Spinal cord (tissue), 10 donors: Measurements from ENCODE around the gene EFCAB14. TPM values are rescaled to one million over a fixed set of nuclear protein-coding genes. Genes with fewer than 3 reads are reported as not detected.

Experiments
- DNase-seq, 6 donors: peaks; one replicate each; pipeline versions ENCODE4 v3.0.0 to v3.0.0-alpha.2; 2013 to 2015; ENCODE audit warnings: low spot score in 6 of 6, low read depth in 4 of 6
- H3K27ac ChIP-seq: one replicate; pipeline ENCODE4 v1.5.1; 2013; ENCODE audit warnings: low read depth, low read length, control low read depth
- H3K27me3 ChIP-seq: one replicate; pipeline ENCODE4 v1.6.1; 2013; ENCODE audit warnings: low read length; ENCODE audit not compliant: control insufficient read depth, insufficient read depth
- H3K36me3 ChIP-seq: one replicate; pipeline ENCODE4 v1.6.1; 2013; ENCODE audit warnings: low read length; ENCODE audit not compliant: control insufficient read depth, insufficient read depth
- H3K4me1 ChIP-seq: one replicate; pipeline ENCODE4 v1.6.1; 2013; ENCODE audit warnings: low read length; ENCODE audit not compliant: control insufficient read depth, insufficient read depth
- H3K4me3 ChIP-seq: one replicate; pipeline ENCODE4 v1.5.1; 2013; ENCODE audit warnings: low read depth, low read length, control low read depth
- H3K9me3 ChIP-seq: one replicate; pipeline ENCODE4 v1.6.1; 2013; ENCODE audit warnings: low read length; ENCODE audit not compliant: control insufficient read depth, insufficient read depth
- WGBS: methylation state at CpG from one replicate; pipeline ENCODE4 v1.1.5; 2013; ENCODE audit warnings: missing lambda C conversion rate; ENCODE audit not compliant: insufficient coverage; 5-methylcytosine and 5-hydroxymethylcytosine counted together
- polyA plus RNA-seq, 2 donors: library from polyadenylated mRNA; unstranded; fragments of 120-200 nt; gene quantifications; one replicate each; pipeline ENCODE4 v1.2.1, GENCODE V29; 2013; ENCODE audit not compliant: insufficient read length in 2 of 2
- total RNA-seq, 2 donors: library from RNA; depleted of rRNA in 1 of 2; stranded (reverse); fragments of 120-200 nt in 1 of 2; fragments of >200 nt in 1 of 2; gene quantifications; one replicate each; pipeline versions ENCODE4 v1.2.3 to v1.2.4, GENCODE V29; 2013 to 2014
- donor health status: healthy.

The EFCAB14 gene
- total and polyA plus RNA-seq, 4 donors, result 45.5 to 103 (median 63.4) TPM

GRCh38 chr1:46650491-46650890 is 68.4 kb downstream of the EFCAB14 start:
- Histone ChIP-seq H3K27me3 (no peaks in the 10 kb centered on the region), H3K4me1 (no peaks in the 10 kb centered on the region), H3K9me3 (peaks cover 12% of the 10 kb centered on the region), H3K27ac (no peak overlapping the region), H3K4me3 (no peak overlapping the region), H3K36me3 (peaks cover 21% of the 10 kb centered on the region)
- no peak for DNase-seq
- no CpG with 5 or more reads among the region's 3 CpGs for WGBS

DNA sequence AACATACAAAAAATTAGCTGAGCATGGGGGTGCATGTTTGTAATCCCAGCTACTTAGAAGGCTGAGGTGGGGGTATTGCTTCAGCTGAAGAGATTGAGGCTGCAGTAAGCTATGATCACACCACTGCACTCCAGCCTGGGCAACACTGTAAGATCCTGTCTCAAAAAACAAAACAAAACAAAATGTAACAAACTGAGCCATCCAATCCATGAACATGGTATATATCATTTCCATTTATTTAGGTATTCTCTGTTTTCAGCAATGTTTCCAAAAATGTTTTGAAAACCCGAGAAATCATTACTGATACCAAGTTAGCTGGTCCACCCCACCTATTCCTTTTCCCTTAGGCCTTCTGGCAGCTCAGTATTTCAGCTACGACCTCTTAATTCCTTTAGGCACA is 69.2 kb downstream of the EFCAB14 start:
- no peaks in the 10 kb centered on the region for H3K27me3 ChIP-seq
- H3K4me3 ChIP-seq, result no peak overlapping the region
- WGBS, result 100% methylated on average over 2 of the region's 2 CpGs
- DNase-seq, result no peak
- peaks cover 12% of the 10 kb centered on the region for H3K9me3 ChIP-seq
- H3K36me3 ChIP-seq, result peaks cover 22% of the 10 kb centered on the region
- H3K27ac ChIP-seq, result no peak overlapping the region
- no peaks in the 10 kb centered on the region for H3K4me1 ChIP-seq

DNA sequence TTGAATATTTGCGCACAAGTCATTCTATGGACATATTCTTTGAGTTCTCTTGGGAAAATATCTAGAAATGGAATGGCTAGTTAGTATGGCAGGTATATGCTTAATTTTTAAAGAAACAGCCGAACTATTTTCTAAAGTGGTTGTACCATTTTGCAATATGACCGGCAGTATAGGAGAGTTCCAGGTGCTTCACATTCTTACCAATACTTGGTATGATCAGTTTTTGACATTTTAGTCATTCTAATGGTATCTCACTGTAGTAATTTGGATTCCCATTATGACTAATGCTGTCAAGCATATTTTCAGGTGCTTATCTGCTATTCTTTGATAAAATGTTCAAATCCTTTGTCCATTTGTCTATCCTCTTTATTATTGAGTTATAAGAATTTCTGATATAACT is 71.3 kb downstream of the EFCAB14 start:
- H3K4me1 ChIP-seq, result no peaks in the 10 kb centered on the region
- peaks cover 12% of the 10 kb centered on the region for H3K9me3 ChIP-seq
- H3K36me3 ChIP-seq, result peaks cover 22% of the 10 kb centered on the region
- H3K27ac ChIP-seq, result no peak overlapping the region
- DNase-seq, result no peak
- H3K27me3 ChIP-seq, result no peaks in the 10 kb centered on the region
- WGBS, result 100% methylated on average over 1 of the region's 3 CpGs
- no peak overlapping the region for H3K4me3 ChIP-seq

- Histone ChIP-seq H3K9me3 (peaks cover 12% of the 10 kb centered on the region), H3K27me3 (no peaks in the 10 kb centered on the region), H3K4me1 (no peaks in the 10 kb centered on the region), H3K27ac (no peak overlapping the region), H3K36me3 (peaks cover 22% of the 10 kb centered on the region), H3K4me3 (no peak overlapping the region)
- DNase-seq, result no peak
- 80% methylated on average over 1 of the region's 2 CpGs for WGBS
Measured at GRCh38 chr1:46646844-46647243, 72.1 kb downstream of the EFCAB14 start.

- Histone ChIP-seq H3K27me3 (no peaks in the 10 kb centered on the region), H3K27ac (no peak overlapping the region), H3K36me3 (peaks cover 22% of the 10 kb centered on the region), H3K9me3 (peaks cover 12% of the 10 kb centered on the region), H3K4me3 (no peak overlapping the region), H3K4me1 (no peaks in the 10 kb centered on the region)
- WGBS, result no CpG with 5 or more reads among the region's 1 CpG
- no peak for DNase-seq
Measured at GRCh38 chr1:46646331-46646730, 72.6 kb downstream of the EFCAB14 start.

DNA sequence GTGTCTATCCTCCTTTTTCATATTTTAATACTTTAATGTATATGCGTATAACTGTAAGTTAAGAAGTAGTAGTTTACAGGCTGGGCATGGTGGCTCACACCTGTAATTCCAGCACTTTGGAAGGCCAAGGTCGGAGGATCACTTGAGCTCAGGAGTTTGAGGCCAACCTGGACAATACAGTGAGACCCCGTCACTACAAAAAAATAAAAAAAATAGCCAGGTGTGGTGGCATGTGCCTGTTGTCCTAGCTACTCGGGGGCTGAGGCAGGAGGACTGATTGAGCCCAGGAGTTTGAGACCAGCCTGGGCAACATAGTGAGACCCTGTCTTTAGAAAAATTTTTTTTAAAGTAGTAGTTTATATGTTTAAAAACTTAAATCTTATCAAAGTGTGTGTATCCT is 73.1 kb downstream of the EFCAB14 start:
- DNase-seq, result no peak
- Histone ChIP-seq H3K27me3 (no peaks in the 10 kb centered on the region), H3K27ac (no peak overlapping the region), H3K4me1 (no peaks in the 10 kb centered on the region), H3K4me3 (no peak overlapping the region), H3K9me3 (peaks cover 12% of the 10 kb centered on the region), H3K36me3 (peaks cover 22% of the 10 kb centered on the region)
- 100% methylated on average over 1 of the region's 4 CpGs for WGBS

DNA sequence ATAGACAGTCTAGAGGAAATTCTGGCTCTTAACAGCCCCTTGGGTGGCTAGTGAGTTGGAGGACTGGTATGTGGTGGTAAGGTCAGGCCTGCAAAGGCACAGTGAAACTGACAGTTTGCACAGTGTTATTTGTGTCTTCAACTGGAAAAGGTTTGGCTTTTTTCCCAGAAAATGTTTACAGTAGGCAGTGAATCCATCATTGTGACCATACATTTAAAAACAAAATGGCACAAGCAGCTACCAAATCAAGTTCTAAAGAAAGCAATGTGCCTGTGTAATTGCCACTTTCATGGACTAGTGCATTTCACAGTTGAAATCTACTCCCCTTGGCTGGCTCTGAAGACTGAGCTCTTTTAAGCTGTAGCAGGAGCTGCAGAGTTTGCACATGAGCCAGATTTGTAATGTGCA is 75.5 kb downstream of the EFCAB14 start:
- peak in 5 of 6 donors; percentile 47 to 86 (median 52) for DNase-seq
- Histone ChIP-seq H3K27ac (no peak overlapping the region), H3K4me1 (no peaks in the 10 kb centered on the region), H3K27me3 (no peaks in the 10 kb centered on the region), H3K9me3 (peaks cover 4% of the 10 kb centered on the region), H3K4me3 (no peak overlapping the region), H3K36me3 (peaks cover 16% of the 10 kb centered on the region)

DNA sequence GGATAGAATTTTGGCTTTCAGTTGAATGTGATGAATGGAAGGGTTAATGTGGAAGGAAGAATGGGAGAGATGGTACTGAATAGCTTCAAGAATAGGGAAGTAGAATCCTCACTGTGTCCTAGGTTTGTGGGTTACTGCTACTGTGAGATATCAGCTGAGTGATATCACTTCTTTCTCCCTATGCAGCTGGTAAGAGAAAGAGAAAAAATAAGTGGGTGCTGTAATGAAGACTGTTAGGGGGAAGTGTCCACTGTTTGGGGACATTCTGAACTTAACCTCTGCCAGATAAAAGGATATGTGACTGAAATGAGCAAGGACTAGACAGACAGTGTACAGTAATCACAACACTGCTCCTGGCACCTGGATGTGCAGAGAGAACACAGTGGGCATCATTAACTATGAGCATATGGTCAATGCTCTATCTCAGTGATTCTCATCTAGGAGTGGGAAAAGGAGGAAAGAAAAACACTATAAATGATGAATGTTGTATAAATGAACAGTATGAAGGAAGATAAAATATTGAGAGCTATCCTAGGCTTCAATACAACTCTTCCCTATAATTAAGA is 76.7 kb downstream of the EFCAB14 start:
- Histone ChIP-seq H3K9me3 (no peaks in the 10 kb centered on the region), H3K27me3 (no peaks in the 10 kb centered on the region), H3K36me3 (peaks cover 14% of the 10 kb centered on the region), H3K4me3 (no peak overlapping the region), H3K4me1 (no peaks in the 10 kb centered on the region), H3K27ac (no peak overlapping the region)
- DNase-seq, result no peak

DNA sequence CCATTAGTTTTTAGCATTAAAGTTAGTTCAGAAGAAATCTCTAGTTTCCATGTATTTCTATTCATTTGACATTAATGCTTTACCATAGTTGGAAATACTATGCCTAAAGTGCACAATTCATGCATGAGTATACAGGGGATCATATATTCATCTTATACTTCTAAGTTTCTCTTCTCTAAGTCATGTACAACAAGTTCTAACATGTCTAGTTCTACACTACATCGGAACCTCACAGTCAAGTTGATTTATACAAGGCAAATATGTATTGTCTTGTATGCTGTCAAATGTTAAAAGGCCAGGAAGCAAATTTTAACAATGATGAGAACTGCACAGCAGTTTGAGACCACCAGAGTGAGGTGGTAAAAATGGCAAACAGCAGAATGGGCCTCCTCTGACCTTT is 79.4 kb downstream of the EFCAB14 start:
- Histone ChIP-seq H3K27ac (no peak overlapping the region), H3K36me3 (peaks cover 24% of the 10 kb centered on the region), H3K4me1 (no peaks in the 10 kb centered on the region), H3K27me3 (no peaks in the 10 kb centered on the region), H3K4me3 (no peak overlapping the region), H3K9me3 (no peaks in the 10 kb centered on the region)
- WGBS, result no CpG with 5 or more reads among the region's 1 CpG
- DNase-seq, result no peak

DNA sequence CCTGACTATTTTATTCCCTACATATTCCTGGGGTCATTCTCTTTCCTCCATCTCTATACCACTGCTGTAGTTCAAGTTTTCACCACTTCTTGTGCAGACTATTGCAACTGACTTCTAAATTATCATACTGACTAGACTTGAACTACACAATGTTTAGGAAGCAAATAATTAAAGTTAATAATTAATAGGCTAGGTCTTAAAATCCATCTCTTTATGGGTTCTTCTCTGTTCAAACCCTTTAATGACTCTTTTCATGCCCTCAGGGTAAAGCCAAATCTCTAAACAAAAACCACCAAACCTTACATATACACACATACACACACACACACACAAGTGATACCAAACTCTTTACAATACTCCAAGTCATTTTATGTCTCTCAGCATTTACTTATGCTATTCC is 80.0 kb downstream of the EFCAB14 start:
- DNase-seq, result no peak
- Histone ChIP-seq H3K9me3 (no peaks in the 10 kb centered on the region), H3K4me3 (no peak overlapping the region), H3K27me3 (no peaks in the 10 kb centered on the region), H3K4me1 (no peaks in the 10 kb centered on the region), H3K27ac (no peak overlapping the region), H3K36me3 (peaks cover 29% of the 10 kb centered on the region)
